Colon (tissue), 2 donors: ENCODE data around the gene MNDA.
"Not testable (repeated sequence)": the region's sequence is repeated elsewhere in the genome, so short reads cannot be mapped to it uniquely, and the experiment has no call there.

Experiments used
- FAIRE-seq: peaks from 2 replicates; lab custom pipeline; 2012; peaks lifted over from hg19 to GRCh38; lab: Jason Lieb, UNC
- donor health status: control.
- donor health status: control.

MNDA gene

DNA sequence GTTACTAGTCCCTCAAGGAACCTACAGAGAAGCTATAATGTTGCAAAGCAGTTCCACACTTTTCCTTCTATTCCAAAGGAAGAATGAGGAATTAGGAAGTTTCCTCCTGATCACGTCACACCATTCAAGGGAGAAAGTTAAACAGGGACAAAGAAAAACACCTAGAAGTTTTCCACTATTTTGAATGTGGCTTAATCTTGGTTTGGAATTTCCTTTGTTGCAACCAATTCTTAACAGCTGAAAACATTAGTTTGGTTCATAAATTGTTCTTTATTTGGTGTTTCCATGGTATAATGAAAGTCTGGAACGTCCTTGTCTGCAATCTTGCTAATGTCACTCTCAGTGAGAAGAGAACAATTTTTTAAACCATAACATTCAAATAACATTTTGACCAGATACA, 8.4 kb downstream of the MNDA start:
- no peak for FAIRE-seq

DNA sequence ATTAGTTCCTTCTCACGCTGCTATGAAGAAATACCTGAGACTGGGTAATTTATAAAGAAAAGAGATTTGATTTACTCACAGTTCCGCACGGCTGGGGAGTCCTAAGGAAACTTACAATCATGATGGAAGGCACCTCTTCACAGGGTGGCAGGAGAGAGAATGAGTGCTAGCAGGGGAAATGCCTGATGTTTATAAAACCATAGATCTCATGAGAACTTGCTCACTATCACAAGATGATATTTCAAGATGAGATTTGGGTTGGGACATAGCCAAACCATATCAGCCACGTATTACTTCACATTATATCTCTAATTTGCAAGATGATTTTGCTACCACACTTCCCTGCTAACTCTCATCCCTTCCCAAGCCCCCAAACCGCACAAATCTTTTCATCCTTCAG, 9.1 kb downstream of the MNDA start:
- no peak for FAIRE-seq

DNA sequence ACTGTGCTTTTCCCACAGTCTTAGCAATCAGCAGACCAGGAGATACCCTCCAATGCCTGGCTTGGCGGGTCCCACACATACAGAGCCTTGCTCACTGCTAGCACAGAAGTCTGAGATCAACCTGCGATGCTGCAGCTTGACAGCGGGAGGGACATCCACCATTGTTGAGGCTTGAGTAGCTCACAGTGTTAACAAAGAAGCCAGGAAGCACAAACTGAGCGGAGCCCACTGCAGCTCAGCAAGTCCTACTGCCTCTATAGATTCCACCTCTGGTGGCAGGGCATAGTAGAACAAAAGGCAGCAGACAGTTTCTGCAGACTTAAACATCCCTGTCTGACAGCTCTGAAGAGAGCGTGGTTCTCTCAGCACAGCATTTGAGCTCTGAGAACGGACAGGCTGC, 33.4 kb downstream of the MNDA start:
- FAIRE-seq: no peak

DNA sequence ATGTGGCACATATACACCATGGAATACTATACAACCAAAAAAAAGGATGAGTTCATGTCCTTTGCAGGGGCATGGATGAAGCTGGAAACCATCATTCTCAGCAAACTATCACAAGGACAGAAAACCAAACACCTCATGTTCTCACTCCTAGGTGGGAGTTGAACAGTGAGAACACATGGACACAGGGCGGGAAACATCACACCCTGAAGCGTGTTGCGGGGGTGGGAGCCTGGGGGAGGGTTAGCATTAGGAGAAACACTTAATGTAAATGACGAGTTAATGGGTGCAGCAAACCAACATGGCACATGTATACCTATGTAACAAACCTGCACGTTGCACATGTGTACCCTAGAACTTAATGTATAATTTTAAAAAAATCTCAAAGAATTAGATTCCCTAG, 39.3 kb downstream of the MNDA start:
- not testable (repeated sequence) for FAIRE-seq

DNA sequence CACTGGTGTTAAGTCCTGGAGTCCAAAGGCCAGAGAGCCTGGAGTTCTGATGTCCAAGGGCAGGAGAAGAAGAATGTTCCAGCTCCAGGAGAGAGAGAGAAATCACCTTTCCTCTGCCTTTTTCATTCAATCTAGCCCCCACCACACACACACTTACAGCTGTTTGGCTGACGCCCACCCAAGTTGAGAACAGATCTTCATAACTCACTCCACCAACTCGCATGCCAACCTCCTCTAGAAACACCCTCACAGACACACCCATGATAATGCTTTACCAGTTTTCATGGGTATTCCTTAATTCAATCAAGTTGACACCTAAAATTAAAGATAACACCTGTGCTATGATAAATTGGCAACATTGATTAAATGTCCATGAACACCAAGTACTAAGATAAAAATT, 42.0 kb downstream of the MNDA start:
- no peak for FAIRE-seq

DNA sequence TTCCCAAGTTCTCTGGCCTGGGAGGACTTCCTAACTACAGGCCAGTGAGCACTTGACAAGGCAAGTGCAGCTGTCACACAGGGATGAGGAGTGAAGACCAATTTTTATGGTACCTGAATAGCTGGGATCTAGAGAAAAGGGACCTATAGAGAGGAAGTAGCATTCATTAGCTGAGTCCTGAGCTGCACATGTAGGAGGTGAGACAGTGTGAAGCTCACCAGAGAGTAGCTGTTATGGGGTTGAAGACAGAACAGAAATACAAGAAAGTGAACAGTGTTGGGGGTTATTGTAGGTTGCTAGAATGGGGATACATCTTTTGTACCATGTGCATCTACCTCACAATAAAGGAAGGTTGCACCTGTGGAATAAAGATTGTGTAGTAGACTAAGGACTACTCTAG, 62.5 kb downstream of the MNDA start:
- FAIRE-seq: no peak

DNA sequence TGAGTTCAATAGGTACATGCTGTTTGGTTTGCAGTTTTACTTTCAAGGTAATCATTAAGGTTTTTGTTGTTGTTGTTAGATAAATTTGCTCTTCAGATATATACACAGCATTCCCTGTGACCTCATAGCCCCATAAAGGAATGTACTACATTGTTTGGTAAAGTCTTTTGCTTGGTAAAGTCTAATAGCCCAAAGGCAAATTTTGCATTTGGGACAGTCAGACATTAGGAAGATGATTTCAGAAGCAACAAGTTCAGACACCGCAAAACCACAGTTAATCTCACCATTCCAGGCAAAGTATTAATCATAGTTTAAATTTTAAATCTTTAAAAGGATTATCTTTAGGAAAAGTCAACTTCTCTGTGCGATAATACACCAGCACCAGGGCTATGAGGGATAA, 67.6 kb downstream of the MNDA start:
- no peak for FAIRE-seq
